H1 (cell line): ENCODE data around the gene HJURP. TPM values are rescaled to one million over a fixed set of nuclear protein-coding genes. Genes with fewer than 3 reads are reported as not detected.

ENCODE experiments used
- CTCF ChIA-PET: fragments of 300-600 bp; sonication (Branson Sonifier 250); formaldehyde crosslinking; loops from one replicate; lab custom pipeline; 2021; ENCODE audit not compliant: partially characterized antibody; lab: Charles Lee
- POLR2A ChIA-PET: fragments of 300-600 bp; sonication (Branson Sonifier 250); formaldehyde crosslinking; loops from one replicate; lab custom pipeline; 2021; ENCODE audit warnings: inconsistent platforms; ENCODE audit not compliant: partially characterized antibody; lab: Charles Lee
- DNase-seq, 2 experiments: peaks; one replicate each; pipeline versions ENCODE4 v3.0.0 to v3.0.0-alpha.2; 2010 to 2022; ENCODE audit warnings: low spot score in 2 of 2, low read depth in 1 of 2, mixed read lengths in 1 of 2
- FAIRE-seq: peaks from 2 replicates; lab custom pipeline; 2011; peaks lifted over from hg19 to GRCh38; lab: Jason Lieb, UNC
- H2AFZ ChIP-seq: 2 replicates; pipeline ENCODE4 v1.8.1; 2012; ENCODE audit warnings: low read length, inconsistent platforms
- H2AK5ac ChIP-seq: 2 replicates; pipeline ENCODE4 v1.6.1; 2013; ENCODE audit warnings: low read depth, low read length
- H2BK120ac ChIP-seq: replicated peaks from 2 replicates; pipeline ENCODE3; 2013; ENCODE audit warnings: low read depth, low read length, inconsistent platforms
- H2BK12ac ChIP-seq: 2 replicates; pipeline ENCODE4 v1.6.1; 2013; ENCODE audit warnings: low read depth, low read length
- H2BK15ac ChIP-seq: 2 replicates; pipeline ENCODE4 v1.6.1; 2013; ENCODE audit warnings: low read length
- H2BK20ac ChIP-seq: 2 replicates; pipeline ENCODE4 v1.6.1; 2013; ENCODE audit warnings: low read length
- H2BK5ac ChIP-seq: 2 replicates; pipeline ENCODE4 v1.6.1; 2013; ENCODE audit warnings: low read depth, low read length
- H3K14ac ChIP-seq: 2 replicates; pipeline ENCODE4 v1.6.1; 2013; ENCODE audit warnings: inconsistent platforms; ENCODE audit not compliant: insufficient read length
- H3K18ac ChIP-seq: 2 replicates; pipeline ENCODE4 v1.6.1; 2013; ENCODE audit warnings: low read length; ENCODE audit errors: extremely low read depth
- H3K23ac ChIP-seq: 2 replicates; pipeline ENCODE4 v1.6.1; 2013; ENCODE audit warnings: inconsistent platforms; ENCODE audit not compliant: insufficient read length
- H3K23me2 ChIP-seq: 2 replicates; pipeline ENCODE4 v1.6.1; 2013; ENCODE audit warnings: low read depth, low read length
- H3K27ac ChIP-seq: 2 replicates; pipeline ENCODE4 v1.6.1; 2011; ENCODE audit warnings: low read depth, low read length, inconsistent platforms
- H3K27me3 ChIP-seq, 4 experiments: replicated peaks in 1 of 4; 1 replicate in 1 of 4; 2 replicates in 3 of 4; pipeline versions ENCODE4 v1.6.1 to v1.8.1; 2011 to 2013; ENCODE audit warnings: low read length in 3 of 4, mild to moderate bottlenecking in 3 of 4, inconsistent platforms in 2 of 4, mixed read lengths in 2 of 4, moderate library complexity in 1 of 4; ENCODE audit not compliant: control insufficient read depth in 3 of 4, insufficient read depth in 3 of 4; ENCODE audit errors: extremely low read depth in 1 of 4
- H3K36me3 ChIP-seq, 4 experiments: 2 replicates each; pipeline versions ENCODE4 v1.6.1 to v1.8.1; 2011 to 2013; ENCODE audit warnings: mild to moderate bottlenecking in 4 of 4, low read length in 3 of 4, moderate library complexity in 2 of 4, control low read depth in 1 of 4, inconsistent platforms in 1 of 4; ENCODE audit not compliant: insufficient read depth in 4 of 4, control insufficient read depth in 2 of 4
- H3K4ac ChIP-seq: replicated peaks from 2 replicates; pipeline ENCODE3; 2013; ENCODE audit warnings: low read length, low read depth, mixed read lengths, inconsistent platforms; ENCODE audit not compliant: insufficient read length
- H3K4me1 ChIP-seq, 4 experiments: replicated peaks in 1 of 4; 1 replicate in 1 of 4; 2 replicates in 3 of 4; pipeline versions ENCODE4 v1.6.1 to v1.8.1; 2011 to 2013; ENCODE audit warnings: low read length in 3 of 4, inconsistent platforms in 2 of 4, mixed read lengths in 1 of 4; ENCODE audit not compliant: insufficient read depth in 4 of 4, control insufficient read depth in 3 of 4
- H3K4me2 ChIP-seq, 2 experiments: 2 replicates each; pipeline versions ENCODE4 v1.6.1 to v1.8.1; 2011 to 2013; ENCODE audit warnings: low read depth in 2 of 2, low read length in 2 of 2, control low read depth in 1 of 2, inconsistent platforms in 1 of 2, mild to moderate bottlenecking in 1 of 2; ENCODE audit not compliant: insufficient read depth in 1 of 2
- H3K4me3 ChIP-seq, 4 experiments: fragments of 200-600, 300-600 bp in 1 of 4; sonication (generic), shearing (Covaris generic), sonication (Bioruptor Twin) in 1 of 4; 2 replicates each; pipeline versions ENCODE4 v1.5.1 to v1.8.1; 2011 to 2016; ENCODE audit warnings: low read length in 4 of 4, low read depth in 3 of 4, control low read depth in 2 of 4, inconsistent platforms in 2 of 4, mild to moderate bottlenecking in 2 of 4, mixed read lengths in 1 of 4, moderate library complexity in 1 of 4; ENCODE audit not compliant: insufficient read depth in 2 of 4; ENCODE audit errors: extremely low read depth in 1 of 4
- H3K56ac ChIP-seq: replicated peaks from 2 replicates; pipeline ENCODE3; 2013; ENCODE audit warnings: low read depth, mild to moderate bottlenecking, mixed read lengths, low read length, inconsistent platforms; ENCODE audit not compliant: insufficient read length
- H3K79me1 ChIP-seq: 2 replicates; pipeline ENCODE4 v1.6.1; 2013; ENCODE audit warnings: low read depth, low read length, control low read depth
- H3K79me2 ChIP-seq, 2 experiments: 2 replicates each; pipeline versions ENCODE4 v1.6.1 to v1.8.1; 2012 to 2013; ENCODE audit warnings: low read length in 2 of 2, mild to moderate bottlenecking in 2 of 2, inconsistent platforms in 1 of 2; ENCODE audit not compliant: insufficient read depth in 2 of 2, control insufficient read depth in 1 of 2
- H3K9ac ChIP-seq, 4 experiments: replicated peaks in 1 of 4; 1 replicate in 1 of 4; 2 replicates in 3 of 4; pipeline versions ENCODE4 v1.6.1 to v1.8.1; 2011 to 2013; ENCODE audit warnings: low read depth in 3 of 4, low read length in 3 of 4, control low read depth in 2 of 4, mild to moderate bottlenecking in 2 of 4, moderate library complexity in 2 of 4, inconsistent platforms in 1 of 4; ENCODE audit errors: extremely low read depth in 1 of 4
- H3K9me3 ChIP-seq, 2 experiments: 2 replicates each; pipeline versions ENCODE4 v1.6.1 to v1.8.1; 2012 to 2013; ENCODE audit warnings: mild to moderate bottlenecking in 2 of 2, moderate library complexity in 2 of 2, control low read depth in 1 of 2, inconsistent platforms in 1 of 2, low read depth in 1 of 2, low read length in 1 of 2, mixed read lengths in 1 of 2; ENCODE audit not compliant: insufficient read depth in 2 of 2
- H4K20me1 ChIP-seq, 2 experiments: replicated peaks in 1 of 2; 2 replicates each; pipeline versions ENCODE3 to v1.8.1; 2011 to 2013; ENCODE audit warnings: inconsistent platforms in 2 of 2, low read length in 2 of 2, mild to moderate bottlenecking in 1 of 2; ENCODE audit not compliant: insufficient read depth in 2 of 2, control insufficient read depth in 1 of 2
- H4K5ac ChIP-seq: 2 replicates; pipeline ENCODE4 v1.6.1; 2013; ENCODE audit warnings: low read length, low read depth, mixed read lengths, inconsistent platforms; ENCODE audit not compliant: insufficient read length
- H4K8ac ChIP-seq: 2 replicates; pipeline ENCODE4 v1.8.0; 2013; ENCODE audit warnings: mild to moderate bottlenecking, moderate library complexity, low read length, inconsistent platforms; ENCODE audit not compliant: insufficient read depth; ENCODE audit errors: extremely low read depth
- H4K91ac ChIP-seq: replicated peaks from 2 replicates; pipeline ENCODE3; 2013; ENCODE audit warnings: low read length, mixed read lengths, inconsistent platforms; ENCODE audit not compliant: insufficient read length
- BRCA1 ChIP-seq: IDR thresholded peaks from 2 replicates; pipeline ENCODE4 v1.6.1; 2012; ENCODE audit warnings: low read depth, low read length, improper control_type of control experiment
- HDAC2 ChIP-seq, 2 experiments: fragments of 300-600 bp in 1 of 2; sonication (generic) in 1 of 2; IDR thresholded peaks; 2 replicates each; pipeline ENCODE4 v1.6.1; 2011 to 2012; ENCODE audit warnings: low read depth in 2 of 2, low read length in 2 of 2, mild to moderate bottlenecking in 2 of 2, moderate library complexity in 2 of 2, borderline replicate concordance in 1 of 2, inconsistent platforms in 1 of 2
- WGBS, 2 experiments: shearing (Covaris generic) in 1 of 2; methylation state at CpG; one replicate each; pipeline versions ENCODE4 v1.1.6 to v1.1.7; 2013 to 2015; ENCODE audit warnings: low lambda C conversion rate in 2 of 2, mixed read lengths in 2 of 2, inconsistent platforms in 1 of 2, low coverage in 1 of 2, missing lambda C conversion rate in 1 of 2; ENCODE audit not compliant: insufficient replicate concordance in 2 of 2, insufficient coverage in 1 of 2, insufficient read length in 1 of 2; ENCODE audit errors: extremely low coverage in 1 of 2, missing lambda C conversion rate in 1 of 2; 5-methylcytosine and 5-hydroxymethylcytosine counted together
- polyA plus RNA-seq, 7 experiments: library from polyadenylated mRNA; depleted of rRNA in 3 of 7; stranded (reverse) in 5 of 7; unstranded in 2 of 7; fragments of >200 nt in 5 of 7; fragments of 200-250 nt in 2 of 7; gene quantifications; 1 replicate in 5 of 7; 2 replicates in 1 of 7; 4 replicates in 1 of 7; pipeline versions ENCODE4 v1.2.1 to v1.2.3, GENCODE V29; 2011 to 2013; ENCODE audit warnings: missing spikeins in 2 of 7, mixed read lengths in 2 of 7
- total RNA-seq: library from RNA; stranded (reverse); fragmentation: NEBNext Ultra II Directional; extraction: Animal tissue kit (Norgen Biotek cat#: 25700); gene quantifications from 2 replicates; pipeline ENCODE4 v1.2.1, GENCODE V29; 2021

HJURP gene
- total and polyA plus RNA-seq, 2 of the 8 experiments (the other 6 are each of a cell fraction or from before 2014, with no cell fraction given) = 49.3 to 60.5 TPM

- Histone ChIP-seq H3K79me1 (peaks cover 3% of the 10 kb centered on the region; the same call in 1 of the 2 replicates), H4K8ac (no peak overlapping the region; the same call in 1 of the 2 replicates), H3K4ac (no peak overlapping the region), H2BK120ac (no peak overlapping the region), H3K36me3 (peaks cover 23 to 43% (median 26%) of the 10 kb centered on the region in 4 experiments), H3K4me2 (peak overlapping the region; percentile 87 to 94), H2AK5ac (no peak overlapping the region), H4K91ac (peak overlapping the region; percentile 86), H4K20me1 (peaks cover 3 to 7% of the 10 kb centered on the region in 2 experiments), H3K23me2 (peaks cover 7% of the 10 kb centered on the region), H2BK12ac (no peak overlapping the region), H3K14ac (no peak overlapping the region), H3K18ac (peak overlapping the region; percentile 95; the same call in 1 of the 2 replicates), H2BK5ac (peak overlapping the region; percentile 98), H3K4me3 (peak overlapping the region; percentile 92 to 99 (median 96)), H3K9me3 (no peaks in the 10 kb centered on the region), H2BK20ac (no peak overlapping the region), H3K27me3 (no peaks in the 10 kb centered on the region), H4K5ac (no peak overlapping the region), H3K23ac (no peak overlapping the region), H2BK15ac (no peak overlapping the region), H3K9ac (peak overlapping the region; percentile 51 to 89 (median 72)), H3K27ac (peak overlapping the region; percentile 67; the same call in 1 of the 2 replicates), H3K79me2 (peaks cover 21 to 47% of the 10 kb centered on the region in 2 experiments), H3K4me1 (peaks cover 0 to 5% (median 2%) of the 10 kb centered on the region in 4 experiments; a peak in 4 of 7 replicates), H2AFZ (no peak overlapping the region), H3K56ac (peak overlapping the region; percentile 88)
- no peak for FAIRE-seq
- ChIA-PET CTCF (interaction anchor here (1.0 to 1.6 kb wide), 2 partner anchors 10 to 75 kb away, joined by 3 read pairs; no protein-coding TSS in a partner anchor), POLR2A (interaction anchor here (1.0 to 1.7 kb wide), 5 partner anchors 10 to 62 kb away, joined by 3 to 6 read pairs (median 3); no protein-coding TSS in a partner anchor)
- DNase-seq = no peak
- 1% methylated on average over 18 of the region's 25 CpGs; no CpG with 5 or more reads in 1 of the 2 experiments for WGBS, 2 experiments
- TF ChIP-seq HDAC2 (IDR thresholded peaks at IDR 0.05; ENCODE audit: borderline replicate concordance in 1 of 2, low read depth in 2 of 2, low read length in 2 of 2) (no peak), BRCA1 (no peak)
Measured at GRCh38 chr2:233853883-233854240, 473 bp downstream of the HJURP start.
